RWPE2 (cell line): ENCODE data around the gene MAPK1.

Experiments used
- ATAC-seq: fragments of 200-7000 bp; cut with Tn5 transposase; 3 replicates; pipeline ENCODE4 v1.9.1; 2021; ENCODE audit warnings: low read depth
- DNase-seq: peaks from one replicate; pipeline ENCODE4 v3.0.0-alpha.2; 2020; ENCODE audit warnings: low spot score
- H3K27ac ChIP-seq: fragments of 450-650 bp; 2 replicates; pipeline ENCODE4 v1.5.1; 2017; ENCODE audit warnings: mild to moderate bottlenecking; ENCODE audit not compliant: poor library complexity, severe bottlenecking
- H3K27me3 ChIP-seq: fragments of 250-450 bp; sonication (Bioruptor Pico); 2 replicates; pipeline ENCODE4 v1.5.1; 2021; ENCODE audit warnings: mild to moderate bottlenecking, moderate library complexity; ENCODE audit not compliant: insufficient read depth, poor library complexity, severe bottlenecking
- H3K36me3 ChIP-seq: fragments of 250-450 bp; sonication (Bioruptor Pico); 2 replicates; pipeline ENCODE4 v1.5.1; 2020; ENCODE audit warnings: low read depth, mild to moderate bottlenecking, moderate library complexity
- H3K4me1 ChIP-seq: fragments of 250-450 bp; sonication (Bioruptor Pico); 2 replicates; pipeline ENCODE4 v1.5.1; 2021; ENCODE audit warnings: mild to moderate bottlenecking, moderate library complexity; ENCODE audit not compliant: insufficient read depth, poor library complexity, severe bottlenecking
- H3K4me3 ChIP-seq: fragments of 250-450 bp; sonication (Bioruptor Pico); 2 replicates; pipeline ENCODE4 v1.5.1; 2021; ENCODE audit warnings: mild to moderate bottlenecking, moderate library complexity; ENCODE audit not compliant: severe bottlenecking
- H3K9me3 ChIP-seq: fragments of 250-450 bp; sonication (Bioruptor Pico); 2 replicates; pipeline ENCODE4 v1.5.1; 2021; ENCODE audit warnings: mild to moderate bottlenecking, moderate library complexity; ENCODE audit not compliant: severe bottlenecking
- CTCF ChIP-seq: fragments of 450-650 bp; IDR thresholded peaks from one replicate; pipeline ENCODE4 v1.5.1; 2017; ENCODE audit warnings: mild to moderate bottlenecking, moderate library complexity; ENCODE audit not compliant: poor library complexity, severe bottlenecking

MAPK1 gene

GRCh38 chr22:21708960-21709359 lies 158.5 kb downstream of the MAPK1 start:
- no peak overlapping the region for H3K4me3 ChIP-seq
- peaks cover 5% of the 10 kb centered on the region for H3K9me3 ChIP-seq
- no peak for DNase-seq
- H3K36me3 ChIP-seq, result no peaks in the 10 kb centered on the region
- no peak overlapping the region for H3K27ac ChIP-seq
- peaks cover 7% of the 10 kb centered on the region for H3K4me1 ChIP-seq
- no peaks in the 10 kb centered on the region for H3K27me3 ChIP-seq
- ATAC-seq, result no peak
- TF ChIP-seq CTCF, result no peak

GRCh38 chr22:21707677-21708076 lies 159.8 kb downstream of the MAPK1 start:
- Histone ChIP-seq H3K27me3 (no peaks in the 10 kb centered on the region), H3K9me3 (peaks cover 5% of the 10 kb centered on the region), H3K4me3 (no peak overlapping the region), H3K27ac (no peak overlapping the region), H3K36me3 (no peaks in the 10 kb centered on the region), H3K4me1 (peaks cover 7% of the 10 kb centered on the region)
- TF ChIP-seq CTCF, result no peak
- DNase-seq (no peak), ATAC-seq (no peak)
